ENCODE measurements around the gene PTPRN2. TPM values are rescaled to one million over a fixed set of nuclear protein-coding genes. Genes with fewer than 3 reads are reported as not detected.

Gene PTPRN2
- total and polyA plus RNA-seq, 2 donors from 2014 or later, result 4.8 to 6.2 TPM

GRCh38 chr7:157652161-157652953 lies 935.3 kb downstream of the PTPRN2 start:
- no peak overlapping the region for H3K27ac ChIP-seq (ENCODE audit: low read depth in 2 of 2, low read length in 2 of 2)
- FAIRE-seq, result no peak
- intact Hi-C loops (cut with DNase I), result no loop called here

GRCh38 chr7:157651366-157652160 lies 936.1 kb downstream of the PTPRN2 start:
- Histone ChIP-seq H3K9me3 (ENCODE audit: control insufficient read depth in 2 of 3, insufficient read depth in 1 of 3, low read length in 3 of 3) (no peaks in the 10 kb centered on the region), H3K27me3 (ENCODE audit: control insufficient read depth, insufficient read depth, low read length) (no peaks in the 10 kb centered on the region), H3K4me3 (ENCODE audit: low read length in 3 of 3) (no peak overlapping the region), H3K36me3 (ENCODE audit: control insufficient read depth in 2 of 3, insufficient read depth in 3 of 3, low read length in 3 of 3) (no peaks in the 10 kb centered on the region), H3K4me1 (ENCODE audit: control insufficient read depth in 2 of 3, insufficient read depth in 2 of 3, low read depth in 1 of 3, low read length in 3 of 3) (no peaks in the 10 kb centered on the region), H3K9ac (ENCODE audit: low read length in 3 of 3) (no peak overlapping the region), H3K27ac (ENCODE audit: low read depth in 2 of 2, low read length in 2 of 2) (no peak overlapping the region)
- DNase-seq (peak in 1 of 5 donors; percentile 13), FAIRE-seq (no peak)
- intact Hi-C loops (cut with DNase I), result no loop called here
- no peak for TF ChIP-seq CTCF (IDR thresholded peaks at IDR 0.05; ENCODE audit: borderline replicate concordance, extremely low read depth, insufficient read depth)

More at GRCh38 chr7:157652161-157652953, 935.3 kb downstream of the PTPRN2 start:
- H3K4me3 ChIP-seq (ENCODE audit: low read length in 3 of 3), result no peak overlapping the region
- TF ChIP-seq CTCF (IDR thresholded peaks at IDR 0.05; ENCODE audit: borderline replicate concordance, extremely low read depth, insufficient read depth), result no peak
- H3K9me3 ChIP-seq (ENCODE audit: control insufficient read depth in 2 of 3, insufficient read depth in 1 of 3, low read length in 3 of 3), result peaks cover 0 to 3% (median 0%) of the 10 kb centered on the region in 3 donors
- H3K4me1 ChIP-seq (ENCODE audit: control insufficient read depth in 2 of 3, insufficient read depth in 2 of 3, low read depth in 1 of 3, low read length in 3 of 3), result no peaks in the 10 kb centered on the region
- DNase-seq, result peak in 1 of 5 donors; percentile 11
- no peaks in the 10 kb centered on the region for H3K27me3 ChIP-seq (ENCODE audit: control insufficient read depth, insufficient read depth, low read length)
- no peaks in the 10 kb centered on the region for H3K36me3 ChIP-seq (ENCODE audit: control insufficient read depth in 2 of 3, insufficient read depth in 3 of 3, low read length in 3 of 3)
- no peak overlapping the region for H3K9ac ChIP-seq (ENCODE audit: low read length in 3 of 3)

- H3K27me3 ChIP-seq (ENCODE audit: control insufficient read depth, insufficient read depth, low read length), result no peaks in the 10 kb centered on the region
- intact Hi-C loops (cut with DNase I), result no loop called here
- H3K4me1 ChIP-seq (ENCODE audit: control insufficient read depth in 2 of 3, insufficient read depth in 2 of 3, low read depth in 1 of 3, low read length in 3 of 3), result no peaks in the 10 kb centered on the region
- no peak overlapping the region for H3K4me3 ChIP-seq (ENCODE audit: low read length in 3 of 3)
- TF ChIP-seq CTCF (IDR thresholded peaks at IDR 0.05; ENCODE audit: borderline replicate concordance, extremely low read depth, insufficient read depth), result no peak
- H3K9me3 ChIP-seq (ENCODE audit: control insufficient read depth in 2 of 3, insufficient read depth in 1 of 3, low read length in 3 of 3), result no peaks in the 10 kb centered on the region
- FAIRE-seq (no peak), DNase-seq (peak in 1 of 5 donors; percentile 18)
- no peak overlapping the region for H3K9ac ChIP-seq (ENCODE audit: low read length in 3 of 3)
- no peaks in the 10 kb centered on the region for H3K36me3 ChIP-seq (ENCODE audit: control insufficient read depth in 2 of 3, insufficient read depth in 3 of 3, low read length in 3 of 3)
- no peak overlapping the region for H3K27ac ChIP-seq (ENCODE audit: low read depth in 2 of 2, low read length in 2 of 2)
Measured at GRCh38 chr7:157650801-157651200, 936.8 kb downstream of the PTPRN2 start.

All from kidney (tissue), 14 donors.